ENCODE measurements around the gene SNAI3. TPM values are rescaled to one million over a fixed set of nuclear protein-coding genes. Genes with fewer than 3 reads are reported as not detected.
"Not testable (repeated sequence)": the region's sequence is repeated elsewhere in the genome, so short reads cannot be mapped to it uniquely, and the experiment has no call there.

Gene SNAI3
- polyA plus RNA-seq, 5 donors, result 0.84 to 2.4 (median 1.4) TPM

- DNase-seq, result no peak
These were observed 14.5 kb downstream of the SNAI3 start for GRCh38 chr16:88671806-88672205.

GRCh38 chr16:88669980-88670379 is 16.3 kb downstream of the SNAI3 start:
- DNase-seq, result no peak

GRCh38 chr16:88669493-88669892 is 16.8 kb downstream of the SNAI3 start:
- DNase-seq, result not testable (repeated sequence)

- DNase-seq, result no peak
These were observed 18.8 kb downstream of the SNAI3 start for GRCh38 chr16:88667461-88667860.

DNA sequence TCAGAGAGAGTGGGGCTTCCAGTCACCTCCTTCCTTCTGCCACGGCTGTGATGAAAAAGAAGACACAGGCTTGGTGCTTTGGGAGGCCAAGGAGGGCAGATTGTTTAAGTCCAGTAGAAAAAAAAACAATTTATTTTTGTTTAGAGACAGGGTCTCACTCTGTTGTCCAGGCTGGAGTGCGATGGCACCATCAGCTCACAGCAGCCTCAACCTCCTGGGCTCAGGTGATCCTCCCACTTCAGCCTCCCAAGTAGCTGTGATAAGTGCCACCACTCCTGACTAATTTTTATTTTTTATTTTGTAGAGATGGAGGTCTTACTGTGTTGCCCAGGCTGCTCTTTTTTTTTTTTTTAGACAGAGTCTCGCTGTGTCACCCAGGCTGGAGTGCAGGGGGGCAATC is 20.7 kb downstream of the SNAI3 start:
- no peak for DNase-seq

- DNase-seq, result no peak
These were observed 21.2 kb downstream of the SNAI3 start for GRCh38 chr16:88665148-88665547.

GRCh38 chr16:88662843-88663606 is 23.3 kb downstream of the SNAI3 start, which contains the start of gene MVD:
Gene MVD (minus strand): TSS chr16:88663091. CDS start chr16:88663080, 11 bp downstream.
- peak; percentile 98 for DNase-seq

DNA sequence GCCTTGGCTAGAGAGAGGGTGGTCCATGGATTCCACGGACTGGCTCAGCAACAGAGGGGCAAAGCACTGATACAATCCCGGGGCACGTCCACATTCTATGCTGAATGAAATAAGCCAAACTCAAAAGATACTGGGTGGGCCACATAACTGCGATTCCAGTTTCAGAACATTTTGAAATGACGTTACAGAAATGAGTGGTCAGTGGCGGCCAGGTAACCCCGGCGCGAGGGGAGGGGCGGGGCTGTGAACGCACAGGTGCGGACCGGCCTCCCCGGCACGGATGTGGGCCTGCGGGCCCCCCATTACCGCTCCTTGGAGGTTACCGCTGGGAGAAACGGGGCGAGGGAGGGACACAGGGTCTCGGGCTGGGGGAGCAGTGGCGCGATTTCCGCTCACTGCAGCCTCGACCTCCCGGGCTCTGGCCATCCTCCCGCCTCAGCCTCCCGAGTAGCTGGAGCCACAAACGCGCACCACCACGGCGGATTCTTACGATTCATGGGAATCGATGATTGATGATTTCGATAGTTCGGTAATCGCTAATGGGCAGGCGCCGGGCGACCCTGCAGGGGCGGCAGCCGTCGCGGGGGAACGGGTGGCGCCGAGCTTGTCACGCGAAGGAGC is 24.0 kb downstream of the SNAI3 start:
- DNase-seq, result no peak

- DNase-seq, result no peak
These were observed 24.8 kb downstream of the SNAI3 start for GRCh38 chr16:88661468-88661867.

DNA sequence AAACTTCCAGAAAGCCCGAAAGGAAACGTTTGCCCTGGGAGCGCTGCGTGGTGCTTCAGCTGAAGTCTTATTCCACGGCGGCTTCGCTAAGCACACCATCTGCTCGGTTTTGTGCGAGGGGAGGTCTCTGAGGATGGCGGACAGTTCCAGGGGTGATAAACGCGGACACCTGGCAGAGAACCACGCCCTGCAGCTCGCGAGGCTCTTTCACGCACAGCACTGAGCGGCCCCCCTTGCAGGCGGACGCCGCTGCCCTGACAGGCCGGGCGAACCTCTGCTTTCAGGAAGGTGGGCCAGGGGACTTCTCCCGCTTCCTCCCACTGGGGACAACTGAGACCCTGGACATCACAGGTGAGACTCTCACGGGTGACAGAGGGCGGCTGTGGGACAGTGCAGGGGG is 27.1 kb downstream of the SNAI3 start:
- no peak for DNase-seq

DNA sequence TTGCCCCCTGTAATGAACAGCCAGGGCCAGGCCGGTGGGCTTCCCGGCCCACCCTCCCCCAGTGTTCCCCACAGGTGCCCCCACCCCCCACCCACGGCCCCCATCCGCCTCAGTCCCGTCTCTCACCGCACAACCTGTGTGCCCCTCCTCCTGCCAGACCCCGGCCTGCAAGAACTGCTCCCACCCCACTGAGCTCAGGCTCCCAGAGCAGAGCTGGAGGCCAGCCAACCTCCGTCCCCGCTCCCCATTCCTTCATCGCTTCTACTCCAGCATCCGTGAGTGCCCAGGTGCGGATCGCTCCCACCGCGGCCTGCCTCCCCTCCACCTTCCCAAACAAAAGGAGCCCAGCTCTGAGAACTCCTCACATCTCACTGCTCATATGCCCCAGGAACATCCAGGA is 27.6 kb downstream of the SNAI3 start:
- no peak for DNase-seq

DNA sequence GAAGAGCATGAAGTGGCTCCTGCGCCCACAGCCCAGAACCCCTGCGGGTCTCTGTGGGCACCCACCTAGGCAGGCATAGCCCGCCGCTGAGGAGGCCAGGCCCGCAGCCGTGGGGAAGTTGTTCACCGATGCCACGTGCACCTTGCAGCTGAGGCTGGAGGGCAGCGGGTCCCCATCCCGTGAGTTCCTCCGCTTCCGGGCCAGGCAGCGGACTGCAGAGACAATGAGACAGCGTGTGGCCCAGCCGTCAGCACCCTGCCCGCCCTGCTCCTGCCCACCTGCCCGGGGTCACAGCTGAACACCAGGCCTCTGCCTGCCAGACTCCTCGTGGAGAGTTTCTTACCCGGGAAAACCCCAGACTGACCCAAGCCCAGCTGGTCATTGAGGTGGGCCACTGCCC is 28.9 kb downstream of the SNAI3 start:
- DNase-seq, result no peak

- DNase-seq, result no peak
These were observed 29.9 kb downstream of the SNAI3 start for GRCh38 chr16:88656291-88656980.

DNA sequence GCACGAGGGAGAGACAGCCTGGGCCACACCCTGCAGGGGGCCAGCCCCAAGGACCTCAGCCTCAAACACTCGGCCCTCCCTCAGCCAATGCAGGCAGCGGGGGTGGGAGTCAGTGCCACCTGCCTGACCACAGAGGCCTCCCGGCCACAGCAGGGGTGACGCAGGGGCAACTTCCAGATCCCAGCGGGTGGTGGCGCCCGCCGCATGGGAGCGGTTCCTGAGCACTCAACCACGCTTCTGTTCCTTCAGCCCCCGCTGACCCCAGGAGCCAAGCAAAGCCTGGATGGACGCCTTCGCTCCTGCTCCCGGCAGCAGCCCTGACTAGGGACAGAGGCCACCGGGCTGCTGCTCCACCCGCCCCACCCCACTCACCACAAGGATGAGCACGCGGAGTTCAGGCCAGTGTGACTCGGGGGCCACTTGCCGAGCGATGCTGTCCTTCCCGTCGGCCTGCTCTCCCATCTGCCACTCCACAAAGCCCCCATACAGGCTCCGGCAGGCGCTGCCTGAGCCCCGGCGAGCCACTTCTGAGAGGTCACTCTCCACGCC is 30.5 kb downstream of the SNAI3 start:
- DNase-seq, result no peak

DNA sequence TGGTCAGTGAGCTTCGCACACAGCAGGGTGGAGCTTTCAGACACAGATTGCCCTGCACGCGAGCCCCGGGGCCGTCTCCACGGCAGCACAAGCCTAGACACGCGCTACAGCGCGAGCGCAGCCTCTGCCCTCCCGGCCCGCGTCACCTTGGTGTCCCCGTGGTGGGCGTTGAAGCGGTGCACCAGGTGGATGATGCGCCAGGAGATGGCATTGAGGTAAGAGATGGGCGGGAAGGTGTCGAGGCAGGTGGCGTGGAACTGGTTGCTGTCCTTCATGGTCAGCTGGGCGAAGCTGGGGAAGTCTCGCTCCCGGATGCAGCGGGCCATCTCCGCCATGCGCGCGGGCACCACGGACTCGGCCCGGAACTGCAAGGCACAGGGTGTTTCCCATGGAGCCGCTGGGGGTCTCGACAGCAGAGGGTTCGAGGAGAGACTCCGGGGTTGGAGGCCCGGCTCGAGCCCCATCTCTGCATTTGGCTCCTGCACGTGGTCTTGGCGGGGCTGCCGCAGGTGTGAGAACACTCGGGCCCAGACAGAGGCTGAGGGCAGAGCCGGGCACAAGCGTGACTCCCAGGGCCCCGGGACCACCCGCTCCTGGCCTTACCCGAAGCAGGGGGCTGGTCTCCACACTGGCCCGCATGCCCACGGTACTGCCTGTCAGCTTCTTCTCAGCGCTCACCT is 31.1 kb downstream of the SNAI3 start:
- DNase-seq, result no peak

DNA sequence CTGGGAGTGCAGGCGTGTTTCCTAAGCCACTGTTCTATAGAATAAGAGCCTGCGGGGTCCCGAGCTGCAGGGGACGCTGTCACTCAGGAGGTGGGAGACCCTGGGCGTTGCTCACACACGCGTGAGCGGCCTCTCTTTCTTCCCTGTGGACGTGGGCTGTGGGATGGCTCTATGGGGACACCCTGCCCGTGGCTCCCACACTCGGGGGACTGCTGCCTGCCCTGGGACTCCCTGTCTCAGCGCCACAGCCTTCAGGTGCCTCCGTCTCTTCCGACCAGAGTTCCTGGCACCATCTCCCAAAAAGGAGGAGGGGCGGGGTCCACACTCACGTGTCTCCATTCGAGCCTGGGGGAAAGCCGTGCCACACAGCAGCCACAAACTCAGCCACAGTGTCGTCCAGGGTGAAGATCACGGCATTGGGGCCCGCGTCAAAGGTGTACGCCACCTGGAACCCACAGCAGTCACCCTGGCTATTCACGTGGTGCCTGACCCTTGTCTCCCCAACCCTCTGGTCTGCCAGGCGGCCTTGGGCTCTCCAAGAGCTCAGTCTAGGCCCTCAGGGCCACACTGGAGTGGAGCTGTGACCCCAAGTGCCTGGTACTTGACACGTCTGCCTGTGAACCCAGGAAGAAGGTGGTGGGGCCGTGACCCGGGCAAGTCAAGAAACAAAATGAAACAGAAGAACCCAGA is 31.8 kb downstream of the SNAI3 start:
- DNase-seq, result no peak

DNA sequence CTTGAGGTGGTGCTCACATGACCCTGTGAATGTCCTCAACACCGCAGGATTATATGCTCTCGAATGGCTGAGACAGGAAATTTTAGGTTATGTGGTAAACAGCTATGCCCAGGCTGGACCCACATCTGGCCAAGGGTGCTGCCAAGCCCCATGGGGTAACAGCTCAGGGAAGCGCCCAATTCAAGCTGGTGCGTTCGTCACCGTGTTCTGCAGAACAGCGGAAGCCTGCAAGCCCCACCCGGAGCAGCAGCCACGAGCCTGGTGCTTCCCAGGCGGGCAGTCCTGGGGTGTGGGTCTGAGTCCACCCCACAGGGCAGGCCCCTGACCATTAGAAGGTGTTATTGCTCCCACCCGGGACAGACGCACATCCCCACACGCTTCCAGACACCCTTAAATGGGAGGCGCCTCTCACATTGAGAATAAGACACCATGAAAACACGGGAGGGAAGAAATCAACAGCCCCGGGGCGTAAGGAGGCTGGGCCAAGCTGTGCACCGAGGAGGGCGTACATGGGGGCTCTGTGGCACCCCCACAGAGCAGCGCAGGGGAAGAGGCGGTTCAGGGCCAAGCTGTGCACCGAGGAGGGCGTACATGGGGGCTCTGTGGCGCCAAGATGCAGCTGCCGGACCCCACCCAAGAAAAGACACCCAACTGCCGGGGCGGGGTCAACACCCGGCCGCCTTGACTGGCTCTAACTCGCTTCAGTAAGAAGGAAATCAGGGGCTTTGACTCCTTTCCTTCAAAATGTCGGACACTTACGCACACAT is 32.5 kb downstream of the SNAI3 start:
- DNase-seq, result no peak

DNA sequence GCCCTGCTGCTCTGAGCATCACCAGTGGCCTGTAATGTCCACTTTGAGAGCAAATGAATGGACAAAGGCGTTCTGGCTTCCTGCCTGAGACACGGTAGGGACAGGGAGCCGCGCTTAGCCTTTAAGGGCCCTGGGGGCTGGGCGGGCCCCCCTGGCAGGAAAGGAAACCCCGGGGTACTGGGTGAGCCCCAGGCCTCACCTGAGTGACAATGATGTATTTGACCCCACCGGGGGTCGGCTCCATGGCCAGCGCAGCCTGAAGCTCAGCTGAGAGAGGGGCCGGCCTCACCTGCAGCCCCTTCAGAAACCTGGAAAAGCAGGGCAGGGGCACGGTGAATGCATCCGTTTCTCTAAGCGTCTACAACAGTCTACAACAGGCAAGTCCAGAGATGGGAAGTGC is 33.2 kb downstream of the SNAI3 start:
- DNase-seq, result no peak

DNA sequence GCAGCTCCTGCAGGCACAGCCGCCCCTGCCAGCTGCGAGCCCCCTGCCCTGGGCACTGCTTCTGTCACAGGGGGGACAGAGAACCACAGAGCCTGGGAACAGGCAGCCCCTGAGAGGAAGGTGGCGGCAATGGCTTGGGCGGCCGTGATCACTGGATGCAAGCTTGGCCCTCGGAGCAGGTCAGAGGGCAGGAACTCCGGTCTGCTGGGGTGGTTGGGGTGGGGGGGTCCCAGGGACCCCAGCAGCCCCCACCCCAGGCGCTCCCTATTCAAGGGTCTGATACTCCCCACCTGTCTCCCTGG is 33.6 kb downstream of the SNAI3 start:
- DNase-seq, result no peak

DNA sequence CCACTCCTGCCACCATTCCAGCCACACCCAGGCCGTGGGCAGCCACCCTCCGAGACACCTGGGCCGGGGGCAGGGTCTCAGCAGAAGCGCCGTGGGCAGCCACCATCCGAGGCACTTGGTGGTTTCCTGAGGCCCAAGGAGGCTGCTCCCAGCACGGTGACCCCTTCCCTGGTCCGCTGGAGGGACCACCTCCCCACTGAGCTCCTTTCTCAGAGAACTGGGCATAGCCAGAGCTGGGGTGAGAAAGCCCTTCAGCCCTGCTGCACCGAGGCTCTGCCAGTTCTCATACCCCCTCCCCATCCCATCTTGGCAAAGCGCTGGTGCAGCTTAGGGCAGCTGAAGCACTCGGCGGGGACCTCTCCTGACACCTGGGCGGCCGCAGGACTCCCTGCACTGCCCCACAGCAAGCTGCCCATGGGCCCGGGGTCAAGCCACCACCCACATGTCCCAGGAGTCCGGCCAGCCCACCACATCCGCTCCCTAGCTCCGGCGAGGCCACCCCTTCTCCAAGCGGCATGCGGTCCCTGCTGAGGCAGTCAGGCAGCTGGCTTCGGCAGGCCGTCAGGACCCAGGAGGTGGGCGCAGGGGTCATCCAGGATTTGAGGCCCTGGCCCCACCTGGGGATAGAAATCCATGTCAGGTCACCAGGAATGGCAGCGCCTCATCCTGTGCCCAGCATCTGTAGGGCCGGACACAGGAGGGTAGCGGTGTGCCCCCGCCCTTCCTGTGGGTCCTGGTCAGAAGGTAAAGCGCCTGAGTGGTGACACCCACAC is 34.1 kb downstream of the SNAI3 start:
- DNase-seq, result no peak
